Left renal cortex interstitium (tissue), 4 donors: ENCODE results near the gene PHOX2A. TPM values are rescaled to one million over a fixed set of nuclear protein-coding genes. Genes with fewer than 3 reads are reported as not detected.

Experiments
- DNase-seq, 4 donors: peaks; one replicate each; pipeline ENCODE4 v3.0.0-alpha.2; 2013; ENCODE audit warnings: low read depth in 4 of 4, low spot score in 2 of 4, missing footprints in 1 of 4
- polyA plus RNA-seq, 4 donors: library from polyadenylated mRNA; unstranded; fragments of 120-200 nt; gene quantifications; one replicate each; pipeline ENCODE4 v1.2.1, GENCODE V29; 2013; ENCODE audit not compliant: insufficient read length in 4 of 4

PHOX2A gene
- polyA plus RNA-seq, 4 donors = not detected

- no peak for DNase-seq
These were observed 8.5 kb downstream of the PHOX2A start for GRCh38 chr11:72235351-72236057.

- DNase-seq = no peak
These were observed 9.1 kb downstream of the PHOX2A start for GRCh38 chr11:72234920-72235319.

- no peak for DNase-seq
These were observed 9.5 kb downstream of the PHOX2A start for GRCh38 chr11:72234514-72234830.

- no peak for DNase-seq
These were observed 10.0 kb downstream of the PHOX2A start for GRCh38 chr11:72233773-72234513.

GRCh38 chr11:72233056-72233772 is 10.8 kb downstream of the PHOX2A start:
- no peak for DNase-seq

GRCh38 chr11:72232260-72233055 is 11.5 kb downstream of the PHOX2A start:
- DNase-seq = no peak

- DNase-seq = no peak
These were observed 12.3 kb downstream of the PHOX2A start for GRCh38 chr11:72231396-72232259.

- no peak for DNase-seq
These were observed 13.1 kb downstream of the PHOX2A start for GRCh38 chr11:72230764-72231365.

- DNase-seq = no peak
These were observed 13.8 kb downstream of the PHOX2A start for GRCh38 chr11:72229925-72230763.

GRCh38 chr11:72229336-72229924 is 14.5 kb downstream of the PHOX2A start:
- no peak for DNase-seq

- no peak for DNase-seq
These were observed 15.1 kb downstream of the PHOX2A start for GRCh38 chr11:72228844-72229231.

GRCh38 chr11:72228229-72228843 is 15.6 kb downstream of the PHOX2A start:
- no peak for DNase-seq

GRCh38 chr11:72227316-72228228 is 16.4 kb downstream of the PHOX2A start:
- no peak for DNase-seq

GRCh38 chr11:72226701-72227100 is 17.3 kb downstream of the PHOX2A start:
- no peak for DNase-seq

- no peak for DNase-seq
These were observed 18.5 kb downstream of the PHOX2A start for GRCh38 chr11:72225411-72225951.

- no peak for DNase-seq
These were observed 19.2 kb downstream of the PHOX2A start, which contains the start of gene INPPL1 for GRCh38 chr11:72224564-72225410. Gene INPPL1, plus strand, starts transcription at chr11:72224767. Its CDS starts 218 bp downstream, at chr11:72224985.
